Dendritic cell treated with granulocyte-macrophage colony-stimulating factor and Interleukin-4, amounts not matched to agents 40 ng/mL and 50 ng/mL, for 4 days (primary cell): ENCODE data around the gene ZDHHC13.

Source experiments
- H3K27ac Mint-ChIP-seq: one replicate; pipeline ENCODE4 v1.8.0; 2022; ENCODE audit warnings: mild to moderate bottlenecking, mixed read lengths
- H3K27me3 Mint-ChIP-seq: one replicate; pipeline ENCODE4 v1.8.0; 2022; ENCODE audit warnings: mild to moderate bottlenecking, mixed read lengths
- H3K36me3 Mint-ChIP-seq: one replicate; pipeline ENCODE4 v1.8.0; 2022; ENCODE audit warnings: low read depth, mixed read lengths
- H3K4me1 Mint-ChIP-seq: one replicate; pipeline ENCODE4 v1.8.0; 2022; ENCODE audit warnings: low read depth, mixed read lengths
- H3K4me3 Mint-ChIP-seq: one replicate; pipeline ENCODE4 v1.8.0; 2022; ENCODE audit warnings: mild to moderate bottlenecking, moderate library complexity, mixed read lengths
- H3K9me3 Mint-ChIP-seq: one replicate; pipeline ENCODE4 v1.8.0; 2022; ENCODE audit warnings: mixed read lengths
- intact Hi-C: fragments of 100-400 bp; cut with micrococcal nuclease; formaldehyde crosslinking; loops from one replicate; pipeline ENCODE4 v1.15.0; 2022

Gene ZDHHC13

GRCh38 chr11:19193916-19194315 lies 76.9 kb downstream of the ZDHHC13 start:
- intact Hi-C loops, result no loop called here
- H3K4me1 Mint-ChIP-seq, result no peaks in the 10 kb centered on the region
- H3K27me3 Mint-ChIP-seq, result no peaks in the 10 kb centered on the region
- H3K4me3 Mint-ChIP-seq, result no peak overlapping the region
- H3K36me3 Mint-ChIP-seq, result no peaks in the 10 kb centered on the region
- no peaks in the 10 kb centered on the region for H3K9me3 Mint-ChIP-seq
- no peak overlapping the region for H3K27ac Mint-ChIP-seq

- no peak overlapping the region for H3K4me3 Mint-ChIP-seq
These were observed 77.8 kb downstream of the ZDHHC13 start for GRCh38 chr11:19194620-19195308.

GRCh38 chr11:19196432-19196831 lies 79.5 kb downstream of the ZDHHC13 start:
- H3K4me3 Mint-ChIP-seq, result no peak overlapping the region
- intact Hi-C loops, result no loop called here
- H3K27me3 Mint-ChIP-seq, result no peaks in the 10 kb centered on the region
- H3K4me1 Mint-ChIP-seq, result peaks cover 9% of the 10 kb centered on the region
- no peaks in the 10 kb centered on the region for H3K9me3 Mint-ChIP-seq
- H3K27ac Mint-ChIP-seq, result no peak overlapping the region
- no peaks in the 10 kb centered on the region for H3K36me3 Mint-ChIP-seq

More at GRCh38 chr11:19194620-19195308, 77.8 kb downstream of the ZDHHC13 start:
- no peak overlapping the region for H3K27ac Mint-ChIP-seq
- H3K4me1 Mint-ChIP-seq, result no peaks in the 10 kb centered on the region
- H3K9me3 Mint-ChIP-seq, result no peaks in the 10 kb centered on the region
- H3K36me3 Mint-ChIP-seq, result no peaks in the 10 kb centered on the region
- no peaks in the 10 kb centered on the region for H3K27me3 Mint-ChIP-seq
- intact Hi-C loops, result no loop called here

GRCh38 chr11:19199048-19199447 lies 82.1 kb downstream of the ZDHHC13 start:
- Mint-ChIP-seq H3K9me3 (no peaks in the 10 kb centered on the region), H3K4me3 (no peak overlapping the region), H3K27ac (no peak overlapping the region), H3K27me3 (no peaks in the 10 kb centered on the region), H3K4me1 (peaks cover 9% of the 10 kb centered on the region), H3K36me3 (no peaks in the 10 kb centered on the region)
- intact Hi-C loops, result no loop called here

DNA sequence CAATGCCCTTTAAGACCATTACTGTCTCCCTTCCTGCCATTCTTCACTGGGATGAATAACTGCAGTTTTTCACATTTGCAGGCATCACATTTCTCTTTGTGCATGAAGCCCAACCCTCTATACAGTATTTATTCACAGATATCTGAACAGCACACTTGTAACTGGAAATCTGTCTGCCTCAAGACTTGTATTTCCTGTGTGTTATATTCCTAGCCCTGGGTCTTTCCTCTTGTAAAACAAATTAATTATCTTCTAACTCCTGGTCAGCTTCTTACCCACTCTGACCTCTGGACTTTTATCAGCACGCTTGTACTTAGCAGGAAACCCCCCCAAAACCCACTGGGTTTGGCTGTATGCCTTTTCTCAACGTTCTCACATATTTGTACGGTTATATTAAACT lies 82.8 kb downstream of the ZDHHC13 start:
- Mint-ChIP-seq H3K4me3 (no peak overlapping the region), H3K27me3 (no peaks in the 10 kb centered on the region), H3K36me3 (no peaks in the 10 kb centered on the region), H3K4me1 (peaks cover 9% of the 10 kb centered on the region), H3K9me3 (no peaks in the 10 kb centered on the region), H3K27ac (no peak overlapping the region)
- intact Hi-C loops, result no loop called here

GRCh38 chr11:19200410-19201201 lies 83.6 kb downstream of the ZDHHC13 start:
- no peaks in the 10 kb centered on the region for H3K9me3 Mint-ChIP-seq
- no peak overlapping the region for H3K27ac Mint-ChIP-seq
- H3K4me3 Mint-ChIP-seq, result no peak overlapping the region
- no peaks in the 10 kb centered on the region for H3K27me3 Mint-ChIP-seq
- H3K36me3 Mint-ChIP-seq, result no peaks in the 10 kb centered on the region
- intact Hi-C loops, result no loop called here
- H3K4me1 Mint-ChIP-seq, result peaks cover 9% of the 10 kb centered on the region

GRCh38 chr11:19201737-19202605 lies 85.0 kb downstream of the ZDHHC13 start, which contains the start of gene CSRP3:
Gene CSRP3 (minus strand): TSS chr11:19201983. CDS start chr11:19192448, 9,535 bp downstream.
- no peaks in the 10 kb centered on the region for H3K27me3 Mint-ChIP-seq
- no peaks in the 10 kb centered on the region for H3K36me3 Mint-ChIP-seq
- no peak within 1 kb of the TSS for H3K4me3 Mint-ChIP-seq
- no peak within 1 kb of the TSS for H3K27ac Mint-ChIP-seq
- no peaks in the 10 kb centered on the region for H3K9me3 Mint-ChIP-seq
- H3K4me1 Mint-ChIP-seq, result peaks cover 9% of the 10 kb centered on the region
- intact Hi-C loops, result no loop called here

- no peaks in the 10 kb centered on the region for H3K27me3 Mint-ChIP-seq
- no peak overlapping the region for H3K4me3 Mint-ChIP-seq
- H3K9me3 Mint-ChIP-seq, result no peaks in the 10 kb centered on the region
- intact Hi-C loops, result no loop called here
- no peaks in the 10 kb centered on the region for H3K36me3 Mint-ChIP-seq
- H3K4me1 Mint-ChIP-seq, result peaks cover 9% of the 10 kb centered on the region
- no peak overlapping the region for H3K27ac Mint-ChIP-seq
These were observed 87.9 kb downstream of the ZDHHC13 start for GRCh38 chr11:19204836-19205235.

GRCh38 chr11:19208181-19208580 lies 91.2 kb downstream of the ZDHHC13 start:
- H3K27ac Mint-ChIP-seq, result no peak overlapping the region
- H3K27me3 Mint-ChIP-seq, result no peaks in the 10 kb centered on the region
- no peaks in the 10 kb centered on the region for H3K36me3 Mint-ChIP-seq
- H3K4me3 Mint-ChIP-seq, result no peak overlapping the region
- H3K9me3 Mint-ChIP-seq, result no peaks in the 10 kb centered on the region
- no peaks in the 10 kb centered on the region for H3K4me1 Mint-ChIP-seq
- intact Hi-C loops, result no loop called here

DNA sequence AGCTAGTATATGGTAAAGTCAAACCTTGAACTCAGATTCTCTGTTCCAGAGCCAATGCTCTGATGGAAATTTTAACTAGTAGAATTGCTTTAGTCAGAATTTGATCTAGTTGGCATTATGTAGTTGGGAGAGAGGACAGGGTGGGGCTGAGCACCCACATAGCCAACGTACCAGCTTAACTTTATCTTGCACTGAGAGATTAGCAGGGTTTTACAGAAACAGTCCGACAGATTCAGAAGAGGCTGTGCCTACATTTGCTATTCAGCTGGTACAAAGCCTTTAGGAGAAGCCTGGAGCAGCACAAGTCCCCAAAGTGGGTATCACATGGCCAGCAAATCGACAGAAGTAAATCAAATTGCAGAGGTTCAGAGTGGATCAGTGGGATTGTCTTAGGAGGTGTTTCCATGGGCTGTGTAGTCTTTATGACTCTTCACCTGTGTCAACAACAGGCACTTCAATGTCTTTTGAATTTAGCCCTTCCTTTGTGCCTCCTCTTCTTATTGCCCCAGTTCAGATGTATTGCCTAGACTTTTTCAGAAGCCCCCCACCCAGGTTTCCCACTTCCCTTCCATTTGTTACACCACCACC lies 92.1 kb downstream of the ZDHHC13 start:
- intact Hi-C loops, result no loop called here
- H3K9me3 Mint-ChIP-seq, result no peaks in the 10 kb centered on the region
- H3K4me1 Mint-ChIP-seq, result no peaks in the 10 kb centered on the region
- no peaks in the 10 kb centered on the region for H3K27me3 Mint-ChIP-seq
- no peak overlapping the region for H3K4me3 Mint-ChIP-seq
- H3K36me3 Mint-ChIP-seq, result no peaks in the 10 kb centered on the region
- no peak overlapping the region for H3K27ac Mint-ChIP-seq

DNA sequence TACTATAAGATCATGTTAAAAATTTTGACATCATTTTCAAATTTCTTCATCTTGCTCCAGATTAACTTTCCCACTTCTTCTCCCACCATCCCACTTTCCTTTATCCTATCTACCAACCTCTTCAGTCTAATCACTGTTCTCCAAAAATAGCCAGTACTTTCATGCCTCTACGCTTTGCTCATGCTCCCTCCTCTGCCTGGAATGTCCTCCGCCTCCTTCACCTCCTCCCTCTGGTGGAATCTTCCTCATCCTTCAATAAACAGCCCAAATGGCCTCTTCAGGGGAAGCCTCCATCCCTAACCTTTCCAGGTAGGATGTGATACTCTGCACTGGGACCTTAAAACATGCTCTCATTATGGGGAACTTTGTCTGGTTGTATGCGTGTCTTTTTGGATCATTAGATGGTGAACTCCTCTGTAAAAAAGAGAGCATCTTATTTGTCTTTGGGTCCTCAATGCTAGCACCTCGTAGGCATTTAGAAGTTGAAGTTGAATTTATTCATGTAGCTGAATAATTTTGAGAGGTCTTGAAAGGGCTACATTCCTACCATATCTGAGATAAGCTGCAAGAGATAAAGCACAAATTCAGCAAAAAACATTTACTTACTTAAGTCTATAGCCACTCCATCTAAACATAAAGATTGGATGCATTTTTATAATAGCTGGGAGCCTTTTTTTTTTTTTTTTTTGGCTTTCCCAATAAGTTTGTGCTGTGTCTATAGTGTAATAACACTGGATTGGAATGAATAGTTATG lies 92.8 kb downstream of the ZDHHC13 start:
- no peaks in the 10 kb centered on the region for H3K36me3 Mint-ChIP-seq
- intact Hi-C loops, result no loop called here
- H3K27me3 Mint-ChIP-seq, result no peaks in the 10 kb centered on the region
- H3K4me1 Mint-ChIP-seq, result no peaks in the 10 kb centered on the region
- no peaks in the 10 kb centered on the region for H3K9me3 Mint-ChIP-seq
- no peak overlapping the region for H3K4me3 Mint-ChIP-seq
- no peak overlapping the region for H3K27ac Mint-ChIP-seq

GRCh38 chr11:19216021-19216420 lies 99.1 kb downstream of the ZDHHC13 start:
- Mint-ChIP-seq H3K27me3 (peaks cover 1% of the 10 kb centered on the region), H3K27ac (no peak overlapping the region), H3K36me3 (no peaks in the 10 kb centered on the region), H3K4me3 (no peak overlapping the region), H3K9me3 (no peaks in the 10 kb centered on the region), H3K4me1 (no peaks in the 10 kb centered on the region)
- intact Hi-C loops, result no loop called here

DNA sequence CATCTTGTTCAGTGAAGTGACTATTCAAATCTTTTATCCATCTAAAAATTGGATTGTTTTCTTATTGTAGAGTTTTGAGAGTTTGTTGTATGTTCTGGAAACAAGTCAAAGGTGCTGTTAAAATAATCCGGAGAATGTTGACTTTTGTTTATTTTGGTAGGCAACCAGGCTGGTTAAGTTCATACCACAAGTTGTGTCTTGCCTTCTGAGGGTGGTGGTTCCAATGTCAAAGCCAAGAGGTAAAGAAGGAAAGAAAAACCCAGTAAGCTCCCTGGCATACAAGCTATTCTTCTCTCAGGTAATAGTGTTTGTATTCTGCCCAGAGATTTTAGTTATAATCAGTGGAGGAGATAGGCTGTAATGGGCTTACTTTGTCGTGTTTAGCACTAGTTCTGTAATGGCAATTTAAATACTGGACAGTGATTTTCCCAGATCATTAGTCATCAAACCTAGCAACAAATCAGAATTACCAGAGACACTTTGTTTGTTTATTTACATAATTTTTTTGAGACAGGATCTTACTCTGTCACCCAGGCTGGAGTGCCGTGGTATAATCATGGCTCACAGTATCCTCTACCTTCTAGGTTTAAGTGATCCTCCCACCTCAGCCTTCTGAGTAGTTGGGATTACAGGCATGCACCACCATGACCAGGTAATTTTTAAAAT lies 99.9 kb downstream of the ZDHHC13 start:
- intact Hi-C loops, result no loop called here
- no peaks in the 10 kb centered on the region for H3K4me1 Mint-ChIP-seq
- H3K36me3 Mint-ChIP-seq, result no peaks in the 10 kb centered on the region
- H3K27me3 Mint-ChIP-seq, result peaks cover 1% of the 10 kb centered on the region
- H3K4me3 Mint-ChIP-seq, result no peak overlapping the region
- H3K9me3 Mint-ChIP-seq, result no peaks in the 10 kb centered on the region
- no peak overlapping the region for H3K27ac Mint-ChIP-seq
